ENCODE measurements around the gene KCTD1. TPM values are rescaled to one million over a fixed set of nuclear protein-coding genes. Genes with fewer than 3 reads are reported as not detected.

KCTD1 gene
- total RNA-seq, 1 experiment from 2014 or later, result 4.9 TPM

DNA sequence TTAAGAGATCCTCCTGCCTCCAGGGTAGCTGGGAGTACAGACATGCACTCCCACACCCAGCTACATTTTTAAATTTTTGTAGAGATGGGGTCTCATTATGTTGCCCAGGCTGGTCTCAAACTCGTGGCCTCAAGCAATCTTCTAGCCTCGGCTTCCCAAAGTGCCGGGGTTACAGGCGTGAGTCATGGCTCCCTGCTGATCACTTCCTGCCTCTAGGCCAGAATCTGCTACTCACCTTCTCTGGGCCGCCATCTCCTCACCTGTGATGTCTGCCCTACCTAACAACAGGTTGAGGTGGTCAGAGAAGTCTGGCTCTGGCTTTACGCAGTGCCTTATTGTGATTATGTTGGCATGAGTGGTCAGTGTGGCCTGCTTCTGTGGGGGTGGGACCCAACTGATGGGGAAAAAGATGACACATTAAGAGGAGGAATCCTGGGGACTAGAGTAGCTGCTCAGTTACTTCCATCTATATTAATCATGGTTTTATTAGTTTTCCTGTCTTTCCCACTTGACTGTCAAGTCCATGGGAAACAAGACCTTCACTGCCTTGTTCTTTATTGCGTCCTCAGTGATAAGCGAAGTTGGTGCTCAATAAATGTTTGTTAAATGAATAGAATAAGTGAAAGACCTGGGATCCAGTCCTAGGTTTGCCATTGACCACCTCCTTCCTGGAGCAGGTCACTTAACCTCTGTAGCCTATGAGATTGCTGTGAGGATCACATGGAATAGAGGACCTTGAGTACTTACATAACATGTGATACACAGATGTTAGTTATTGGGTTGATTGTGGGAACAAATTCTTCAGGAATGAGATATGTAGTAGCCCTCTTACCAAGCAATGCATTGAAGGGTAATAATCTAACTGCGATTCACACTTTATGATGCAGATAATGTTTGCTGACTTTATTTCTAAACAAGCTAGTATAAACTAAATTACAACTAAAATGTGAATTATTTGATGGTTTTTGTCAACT is 15.7 kb downstream of the KCTD1 start:
- no peak overlapping the region for H3K4me2 ChIP-seq (ENCODE audit: low read depth, low read length, poor library complexity, severe bottlenecking)
- no peaks in the 10 kb centered on the region for H3K27me3 ChIP-seq (ENCODE audit: low read length)
- H3K9ac ChIP-seq (ENCODE audit: low read length), result no peak overlapping the region
- no peaks in the 10 kb centered on the region for H3K4me1 ChIP-seq (ENCODE audit: low read length)
- DNase-seq, result no peak
- no peak overlapping the region for H3K27ac ChIP-seq (ENCODE audit: low read length)
- no peak overlapping the region for H3K4me3 ChIP-seq (ENCODE audit: low read length)
- no peaks in the 10 kb centered on the region for H4K20me1 ChIP-seq (ENCODE audit: insufficient read depth, low read depth, low read length)
- H3K36me3 ChIP-seq (ENCODE audit: insufficient read depth, low read length), result no peaks in the 10 kb centered on the region
- no peaks in the 10 kb centered on the region for H3K9me3 ChIP-seq (ENCODE audit: low read length)
- no peaks in the 10 kb centered on the region for H3K9me2 ChIP-seq (replicated peaks; ENCODE audit: insufficient read depth, low read length)
- no peak overlapping the region for H2AFZ ChIP-seq (ENCODE audit: low read length)
- no peaks in the 10 kb centered on the region for H3K79me2 ChIP-seq (ENCODE audit: low read length)

DNA sequence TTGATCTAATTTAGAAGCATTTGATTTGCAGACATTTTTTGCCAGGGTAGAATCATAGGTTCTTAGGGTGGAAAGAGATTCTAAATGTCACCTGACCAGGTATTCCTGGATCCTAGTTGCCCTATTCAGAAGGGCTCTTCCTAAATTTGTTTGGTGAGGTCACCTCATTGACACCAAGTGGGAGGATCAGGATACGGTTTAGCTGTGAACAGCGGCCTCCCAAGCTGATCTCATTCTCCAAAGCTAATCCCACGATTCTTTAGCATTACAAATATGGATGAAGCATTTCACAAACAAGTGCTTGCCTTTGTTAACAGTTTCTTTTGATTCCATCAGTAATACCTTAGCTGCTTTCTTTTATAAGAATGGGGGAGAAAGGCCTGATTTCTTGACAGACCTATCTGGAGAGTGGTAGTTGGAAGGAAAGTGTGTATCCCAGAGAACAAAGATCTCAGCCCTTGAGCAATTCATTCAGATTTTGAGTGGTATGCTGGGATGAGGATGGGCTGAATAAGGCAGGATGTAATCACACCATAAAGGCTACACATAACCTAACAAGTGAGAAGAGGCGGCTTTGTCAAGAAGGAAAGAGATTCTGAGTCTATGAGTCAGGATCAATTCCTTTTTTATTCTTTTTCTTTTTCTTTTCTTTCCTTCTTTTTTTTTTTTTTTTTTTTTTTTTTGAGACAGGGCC is 16.6 kb downstream of the KCTD1 start:
- H3K79me2 ChIP-seq (ENCODE audit: low read length), result no peaks in the 10 kb centered on the region
- H3K9me2 ChIP-seq (replicated peaks; ENCODE audit: insufficient read depth, low read length), result no peaks in the 10 kb centered on the region
- no peaks in the 10 kb centered on the region for H4K20me1 ChIP-seq (ENCODE audit: insufficient read depth, low read depth, low read length)
- H3K27ac ChIP-seq (ENCODE audit: low read length), result no peak overlapping the region
- no peaks in the 10 kb centered on the region for H3K9me3 ChIP-seq (ENCODE audit: low read length)
- no peak overlapping the region for H3K4me2 ChIP-seq (ENCODE audit: low read depth, low read length, poor library complexity, severe bottlenecking)
- H3K36me3 ChIP-seq (ENCODE audit: insufficient read depth, low read length), result no peaks in the 10 kb centered on the region
- no peak overlapping the region for H2AFZ ChIP-seq (ENCODE audit: low read length)
- H3K27me3 ChIP-seq (ENCODE audit: low read length), result no peaks in the 10 kb centered on the region
- DNase-seq, result no peak
- no peaks in the 10 kb centered on the region for H3K4me1 ChIP-seq (ENCODE audit: low read length)
- H3K4me3 ChIP-seq (ENCODE audit: low read length), result no peak overlapping the region
- no peak overlapping the region for H3K9ac ChIP-seq (ENCODE audit: low read length)

GRCh38 chr18:26526966-26527234 is 21.5 kb downstream of the KCTD1 start:
- Histone ChIP-seq H4K20me1 (ENCODE audit: insufficient read depth, low read depth, low read length) (no peaks in the 10 kb centered on the region), H3K27me3 (ENCODE audit: low read length) (no peaks in the 10 kb centered on the region), H3K4me2 (ENCODE audit: low read depth, low read length, poor library complexity, severe bottlenecking) (no peak overlapping the region), H3K9me2 (replicated peaks; ENCODE audit: insufficient read depth, low read length) (no peaks in the 10 kb centered on the region), H3K9me3 (ENCODE audit: low read length) (no peaks in the 10 kb centered on the region), H3K4me1 (ENCODE audit: low read length) (no peaks in the 10 kb centered on the region), H3K36me3 (ENCODE audit: insufficient read depth, low read length) (no peaks in the 10 kb centered on the region), H2AFZ (ENCODE audit: low read length) (no peak overlapping the region), H3K79me2 (ENCODE audit: low read length) (no peaks in the 10 kb centered on the region), H3K9ac (ENCODE audit: low read length) (no peak overlapping the region), H3K4me3 (ENCODE audit: low read length) (no peak overlapping the region), H3K27ac (ENCODE audit: low read length) (no peak overlapping the region)
- DNase-seq, result no peak

GRCh38 chr18:26526128-26526965 is 22.0 kb downstream of the KCTD1 start:
- H3K79me2 ChIP-seq (ENCODE audit: low read length), result no peaks in the 10 kb centered on the region
- no peaks in the 10 kb centered on the region for H3K9me3 ChIP-seq (ENCODE audit: low read length)
- DNase-seq, result no peak
- no peak overlapping the region for H3K27ac ChIP-seq (ENCODE audit: low read length)
- no peaks in the 10 kb centered on the region for H3K36me3 ChIP-seq (ENCODE audit: insufficient read depth, low read length)
- no peaks in the 10 kb centered on the region for H3K9me2 ChIP-seq (replicated peaks; ENCODE audit: insufficient read depth, low read length)
- no peaks in the 10 kb centered on the region for H4K20me1 ChIP-seq (ENCODE audit: insufficient read depth, low read depth, low read length)
- H3K4me3 ChIP-seq (ENCODE audit: low read length), result no peak overlapping the region
- no peak overlapping the region for H3K9ac ChIP-seq (ENCODE audit: low read length)
- no peaks in the 10 kb centered on the region for H3K27me3 ChIP-seq (ENCODE audit: low read length)
- H2AFZ ChIP-seq (ENCODE audit: low read length), result no peak overlapping the region
- H3K4me1 ChIP-seq (ENCODE audit: low read length), result no peaks in the 10 kb centered on the region
- H3K4me2 ChIP-seq (ENCODE audit: low read depth, low read length, poor library complexity, severe bottlenecking), result no peak overlapping the region

GRCh38 chr18:26524504-26525351 is 23.6 kb downstream of the KCTD1 start:
- no peak overlapping the region for H3K4me3 ChIP-seq (ENCODE audit: low read length)
- no peaks in the 10 kb centered on the region for H3K79me2 ChIP-seq (ENCODE audit: low read length)
- no peak overlapping the region for H3K4me2 ChIP-seq (ENCODE audit: low read depth, low read length, poor library complexity, severe bottlenecking)

GRCh38 chr18:26524002-26524401 is 24.4 kb downstream of the KCTD1 start:
- Histone ChIP-seq H3K9me3 (ENCODE audit: low read length) (no peaks in the 10 kb centered on the region), H4K20me1 (ENCODE audit: insufficient read depth, low read depth, low read length) (no peaks in the 10 kb centered on the region), H3K9me2 (replicated peaks; ENCODE audit: insufficient read depth, low read length) (no peaks in the 10 kb centered on the region), H3K27me3 (ENCODE audit: low read length) (no peaks in the 10 kb centered on the region), H3K4me3 (ENCODE audit: low read length) (no peak overlapping the region), H3K4me1 (ENCODE audit: low read length) (peaks cover 4% of the 10 kb centered on the region), H3K79me2 (ENCODE audit: low read length) (no peaks in the 10 kb centered on the region), H3K27ac (ENCODE audit: low read length) (no peak overlapping the region), H3K4me2 (ENCODE audit: low read depth, low read length, poor library complexity, severe bottlenecking) (no peak overlapping the region), H2AFZ (ENCODE audit: low read length) (no peak overlapping the region), H3K36me3 (ENCODE audit: insufficient read depth, low read length) (no peaks in the 10 kb centered on the region), H3K9ac (ENCODE audit: low read length) (no peak overlapping the region)
- DNase-seq, result no peak

More at GRCh38 chr18:26524504-26525351, 23.6 kb downstream of the KCTD1 start:
- Histone ChIP-seq H3K9me2 (replicated peaks; ENCODE audit: insufficient read depth, low read length) (no peaks in the 10 kb centered on the region), H4K20me1 (ENCODE audit: insufficient read depth, low read depth, low read length) (no peaks in the 10 kb centered on the region), H3K27ac (ENCODE audit: low read length) (no peak overlapping the region), H3K9me3 (ENCODE audit: low read length) (no peaks in the 10 kb centered on the region), H3K9ac (ENCODE audit: low read length) (no peak overlapping the region), H3K4me1 (ENCODE audit: low read length) (no peaks in the 10 kb centered on the region), H3K36me3 (ENCODE audit: insufficient read depth, low read length) (no peaks in the 10 kb centered on the region), H3K27me3 (ENCODE audit: low read length) (no peaks in the 10 kb centered on the region), H2AFZ (ENCODE audit: low read length) (no peak overlapping the region)
- DNase-seq, result no peak

- H3K9me2 ChIP-seq (replicated peaks; ENCODE audit: insufficient read depth, low read length), result no peaks in the 10 kb centered on the region
- H4K20me1 ChIP-seq (ENCODE audit: insufficient read depth, low read depth, low read length), result no peaks in the 10 kb centered on the region
- no peak for DNase-seq
- no peak overlapping the region for H2AFZ ChIP-seq (ENCODE audit: low read length)
- H3K79me2 ChIP-seq (ENCODE audit: low read length), result no peaks in the 10 kb centered on the region
- H3K4me3 ChIP-seq (ENCODE audit: low read length), result no peak overlapping the region
- H3K36me3 ChIP-seq (ENCODE audit: insufficient read depth, low read length), result no peaks in the 10 kb centered on the region
- H3K27me3 ChIP-seq (ENCODE audit: low read length), result no peaks in the 10 kb centered on the region
- peaks cover 7% of the 10 kb centered on the region for H3K4me1 ChIP-seq (ENCODE audit: low read length)
- H3K9me3 ChIP-seq (ENCODE audit: low read length), result no peaks in the 10 kb centered on the region
- no peak overlapping the region for H3K9ac ChIP-seq (ENCODE audit: low read length)
- no peak overlapping the region for H3K27ac ChIP-seq (ENCODE audit: low read length)
- H3K4me2 ChIP-seq (ENCODE audit: low read depth, low read length, poor library complexity, severe bottlenecking), result no peak overlapping the region
These were observed 26.7 kb downstream of the KCTD1 start for GRCh38 chr18:26521617-26522016.
